Measurements from ENCODE around the gene PRX. TPM values are rescaled to one million over a fixed set of nuclear protein-coding genes. Genes with fewer than 3 reads are reported as not detected.

Gene PRX
- total and polyA plus RNA-seq, 8 donors, result 11.5 to 20.0 (median 14.2) TPM

GRCh38 chr19:40378509-40378908 lies 34.7 kb downstream of the PRX start:
- Histone ChIP-seq H3K36me3 (peaks cover 0 to 59% of the 10 kb centered on the region in 2 donors), H3K27ac (no peak overlapping the region), H3K4me3 (no peak overlapping the region), H3K4me1 (no peaks in the 10 kb centered on the region), H3K9me3 (no peaks in the 10 kb centered on the region), H3K27me3 (no peaks in the 10 kb centered on the region)
- intact Hi-C loops (cut with DNase I), result no loop called here
- DNase-seq (no peak), ATAC-seq (no peak)
- TF ChIP-seq CTCF (IDR thresholded peaks at IDR 0.05), result no peak

GRCh38 chr19:40377876-40378385 lies 35.2 kb downstream of the PRX start:
- intact Hi-C loops (cut with DNase I), result no loop called here
- ATAC-seq, result no peak
- Histone ChIP-seq H3K4me1 (no peaks in the 10 kb centered on the region), H3K4me3 (no peak overlapping the region), H3K36me3 (peaks cover 0 to 65% of the 10 kb centered on the region in 2 donors), H3K9me3 (no peaks in the 10 kb centered on the region), H3K27me3 (no peaks in the 10 kb centered on the region), H3K27ac (no peak overlapping the region)
- TF ChIP-seq CTCF (IDR thresholded peaks at IDR 0.05), result no peak
- no peak for DNase-seq

GRCh38 chr19:40376286-40376862 lies 36.8 kb downstream of the PRX start:
- intact Hi-C loops (cut with DNase I), result no loop called here
- Histone ChIP-seq H3K27ac (no peak overlapping the region), H3K9me3 (no peaks in the 10 kb centered on the region), H3K4me1 (no peaks in the 10 kb centered on the region), H3K4me3 (no peak overlapping the region), H3K36me3 (peaks cover 4 to 80% of the 10 kb centered on the region in 2 donors), H3K27me3 (no peaks in the 10 kb centered on the region)
- no peak for DNase-seq
- no peak for ATAC-seq
- TF ChIP-seq CTCF (IDR thresholded peaks at IDR 0.05), result no peak

GRCh38 chr19:40374084-40374483 lies 39.1 kb downstream of the PRX start:
- H3K27ac ChIP-seq, result no peak overlapping the region
- intact Hi-C loops (cut with DNase I), result no loop called here
- H3K9me3 ChIP-seq, result no peaks in the 10 kb centered on the region
- peaks cover 4 to 86% of the 10 kb centered on the region in 2 donors for H3K36me3 ChIP-seq
- no peaks in the 10 kb centered on the region for H3K4me1 ChIP-seq
- ATAC-seq (no peak), DNase-seq (no peak)
- H3K27me3 ChIP-seq, result no peaks in the 10 kb centered on the region
- H3K4me3 ChIP-seq, result no peak overlapping the region
- TF ChIP-seq CTCF (IDR thresholded peaks at IDR 0.05), result no peak

- Histone ChIP-seq H3K4me3 (no peak overlapping the region), H3K9me3 (no peaks in the 10 kb centered on the region), H3K27ac (no peak overlapping the region), H3K27me3 (no peaks in the 10 kb centered on the region), H3K36me3 (peaks cover 4 to 90% of the 10 kb centered on the region in 2 donors), H3K4me1 (peaks cover under 1 to 4% of the 10 kb centered on the region in 2 donors)
- no peak for TF ChIP-seq CTCF (IDR thresholded peaks at IDR 0.05)
- no peak for DNase-seq
- no peak for ATAC-seq
- intact Hi-C loops (cut with DNase I), result no loop called here
Measured at GRCh38 chr19:40371802-40372122, 41.4 kb downstream of the PRX start.
